H1 (cell line): ENCODE measurements around the gene PDE4C. TPM values are rescaled to one million over a fixed set of nuclear protein-coding genes. Genes with fewer than 3 reads are reported as not detected.

Experiments used
- CTCF ChIA-PET: fragments of 300-600 bp; sonication (Branson Sonifier 250); formaldehyde crosslinking; loops from one replicate; lab custom pipeline; 2021; ENCODE audit not compliant: partially characterized antibody; lab: Charles Lee
- POLR2A ChIA-PET: fragments of 300-600 bp; sonication (Branson Sonifier 250); formaldehyde crosslinking; loops from one replicate; lab custom pipeline; 2021; ENCODE audit warnings: inconsistent platforms; ENCODE audit not compliant: partially characterized antibody; lab: Charles Lee
- DNase-seq, 2 experiments: peaks; one replicate each; pipeline versions ENCODE4 v3.0.0 to v3.0.0-alpha.2; 2010 to 2022; ENCODE audit warnings: low spot score in 2 of 2, low read depth in 1 of 2, mixed read lengths in 1 of 2
- FAIRE-seq: peaks from 2 replicates; lab custom pipeline; 2011; peaks lifted over from hg19 to GRCh38; lab: Jason Lieb, UNC
- H2AFZ ChIP-seq: 2 replicates; pipeline ENCODE4 v1.8.1; 2012; ENCODE audit warnings: low read length, inconsistent platforms
- H2AK5ac ChIP-seq: 2 replicates; pipeline ENCODE4 v1.6.1; 2013; ENCODE audit warnings: low read depth, low read length
- H2BK120ac ChIP-seq: replicated peaks from 2 replicates; pipeline ENCODE3; 2013; ENCODE audit warnings: low read depth, low read length, inconsistent platforms
- H2BK12ac ChIP-seq: 2 replicates; pipeline ENCODE4 v1.6.1; 2013; ENCODE audit warnings: low read depth, low read length
- H2BK15ac ChIP-seq: 2 replicates; pipeline ENCODE4 v1.6.1; 2013; ENCODE audit warnings: low read length
- H2BK20ac ChIP-seq: 2 replicates; pipeline ENCODE4 v1.6.1; 2013; ENCODE audit warnings: low read length
- H2BK5ac ChIP-seq: 2 replicates; pipeline ENCODE4 v1.6.1; 2013; ENCODE audit warnings: low read depth, low read length
- H3K14ac ChIP-seq: 2 replicates; pipeline ENCODE4 v1.6.1; 2013; ENCODE audit warnings: inconsistent platforms; ENCODE audit not compliant: insufficient read length
- H3K18ac ChIP-seq: 2 replicates; pipeline ENCODE4 v1.6.1; 2013; ENCODE audit warnings: low read length; ENCODE audit errors: extremely low read depth
- H3K23ac ChIP-seq: 2 replicates; pipeline ENCODE4 v1.6.1; 2013; ENCODE audit warnings: inconsistent platforms; ENCODE audit not compliant: insufficient read length
- H3K23me2 ChIP-seq: 2 replicates; pipeline ENCODE4 v1.6.1; 2013; ENCODE audit warnings: low read depth, low read length
- H3K27ac ChIP-seq: 2 replicates; pipeline ENCODE4 v1.6.1; 2011; ENCODE audit warnings: low read depth, low read length, inconsistent platforms
- H3K27me3 ChIP-seq, 4 experiments: replicated peaks in 1 of 4; 1 replicate in 1 of 4; 2 replicates in 3 of 4; pipeline versions ENCODE4 v1.6.1 to v1.8.1; 2011 to 2013; ENCODE audit warnings: low read length in 3 of 4, mild to moderate bottlenecking in 3 of 4, inconsistent platforms in 2 of 4, mixed read lengths in 2 of 4, moderate library complexity in 1 of 4; ENCODE audit not compliant: control insufficient read depth in 3 of 4, insufficient read depth in 3 of 4; ENCODE audit errors: extremely low read depth in 1 of 4
- H3K36me3 ChIP-seq, 4 experiments: 2 replicates each; pipeline versions ENCODE4 v1.6.1 to v1.8.1; 2011 to 2013; ENCODE audit warnings: mild to moderate bottlenecking in 4 of 4, low read length in 3 of 4, moderate library complexity in 2 of 4, control low read depth in 1 of 4, inconsistent platforms in 1 of 4; ENCODE audit not compliant: insufficient read depth in 4 of 4, control insufficient read depth in 2 of 4
- H3K4ac ChIP-seq: replicated peaks from 2 replicates; pipeline ENCODE3; 2013; ENCODE audit warnings: low read length, low read depth, mixed read lengths, inconsistent platforms; ENCODE audit not compliant: insufficient read length
- H3K4me1 ChIP-seq, 4 experiments: replicated peaks in 1 of 4; 1 replicate in 1 of 4; 2 replicates in 3 of 4; pipeline versions ENCODE4 v1.6.1 to v1.8.1; 2011 to 2013; ENCODE audit warnings: low read length in 3 of 4, inconsistent platforms in 2 of 4, mixed read lengths in 1 of 4; ENCODE audit not compliant: insufficient read depth in 4 of 4, control insufficient read depth in 3 of 4
- H3K4me2 ChIP-seq, 2 experiments: 2 replicates each; pipeline versions ENCODE4 v1.6.1 to v1.8.1; 2011 to 2013; ENCODE audit warnings: low read depth in 2 of 2, low read length in 2 of 2, control low read depth in 1 of 2, inconsistent platforms in 1 of 2, mild to moderate bottlenecking in 1 of 2; ENCODE audit not compliant: insufficient read depth in 1 of 2
- H3K4me3 ChIP-seq, 4 experiments: fragments of 200-600, 300-600 bp in 1 of 4; sonication (generic), shearing (Covaris generic), sonication (Bioruptor Twin) in 1 of 4; 2 replicates each; pipeline versions ENCODE4 v1.5.1 to v1.8.1; 2011 to 2016; ENCODE audit warnings: low read length in 4 of 4, low read depth in 3 of 4, control low read depth in 2 of 4, inconsistent platforms in 2 of 4, mild to moderate bottlenecking in 2 of 4, mixed read lengths in 1 of 4, moderate library complexity in 1 of 4; ENCODE audit not compliant: insufficient read depth in 2 of 4; ENCODE audit errors: extremely low read depth in 1 of 4
- H3K56ac ChIP-seq: replicated peaks from 2 replicates; pipeline ENCODE3; 2013; ENCODE audit warnings: low read depth, mild to moderate bottlenecking, mixed read lengths, low read length, inconsistent platforms; ENCODE audit not compliant: insufficient read length
- H3K79me1 ChIP-seq: 2 replicates; pipeline ENCODE4 v1.6.1; 2013; ENCODE audit warnings: low read depth, low read length, control low read depth
- H3K79me2 ChIP-seq, 2 experiments: 2 replicates each; pipeline versions ENCODE4 v1.6.1 to v1.8.1; 2012 to 2013; ENCODE audit warnings: low read length in 2 of 2, mild to moderate bottlenecking in 2 of 2, inconsistent platforms in 1 of 2; ENCODE audit not compliant: insufficient read depth in 2 of 2, control insufficient read depth in 1 of 2
- H3K9ac ChIP-seq, 4 experiments: replicated peaks in 1 of 4; 1 replicate in 1 of 4; 2 replicates in 3 of 4; pipeline versions ENCODE4 v1.6.1 to v1.8.1; 2011 to 2013; ENCODE audit warnings: low read depth in 3 of 4, low read length in 3 of 4, control low read depth in 2 of 4, mild to moderate bottlenecking in 2 of 4, moderate library complexity in 2 of 4, inconsistent platforms in 1 of 4; ENCODE audit errors: extremely low read depth in 1 of 4
- H3K9me3 ChIP-seq, 2 experiments: 2 replicates each; pipeline versions ENCODE4 v1.6.1 to v1.8.1; 2012 to 2013; ENCODE audit warnings: mild to moderate bottlenecking in 2 of 2, moderate library complexity in 2 of 2, control low read depth in 1 of 2, inconsistent platforms in 1 of 2, low read depth in 1 of 2, low read length in 1 of 2, mixed read lengths in 1 of 2; ENCODE audit not compliant: insufficient read depth in 2 of 2
- H4K20me1 ChIP-seq, 2 experiments: replicated peaks in 1 of 2; 2 replicates each; pipeline versions ENCODE3 to v1.8.1; 2011 to 2013; ENCODE audit warnings: inconsistent platforms in 2 of 2, low read length in 2 of 2, mild to moderate bottlenecking in 1 of 2; ENCODE audit not compliant: insufficient read depth in 2 of 2, control insufficient read depth in 1 of 2
- H4K5ac ChIP-seq: 2 replicates; pipeline ENCODE4 v1.6.1; 2013; ENCODE audit warnings: low read length, low read depth, mixed read lengths, inconsistent platforms; ENCODE audit not compliant: insufficient read length
- H4K8ac ChIP-seq: 2 replicates; pipeline ENCODE4 v1.8.0; 2013; ENCODE audit warnings: mild to moderate bottlenecking, moderate library complexity, low read length, inconsistent platforms; ENCODE audit not compliant: insufficient read depth; ENCODE audit errors: extremely low read depth
- H4K91ac ChIP-seq: replicated peaks from 2 replicates; pipeline ENCODE3; 2013; ENCODE audit warnings: low read length, mixed read lengths, inconsistent platforms; ENCODE audit not compliant: insufficient read length
- BACH1 ChIP-seq: IDR thresholded peaks from 2 replicates; pipeline ENCODE4 v1.6.1; 2012; ENCODE audit warnings: low read length, improper control_type of control experiment
- SP1 ChIP-seq: IDR thresholded peaks from 2 replicates; pipeline ENCODE4 v1.6.1; 2011; ENCODE audit warnings: low read depth, low read length
- TBP ChIP-seq: IDR thresholded peaks from 2 replicates; pipeline ENCODE4 v1.6.1; 2011; ENCODE audit warnings: low read depth, low read length, improper control_type of control experiment
- USF2 ChIP-seq: IDR thresholded peaks from 2 replicates; pipeline ENCODE4 v1.6.1; 2011; ENCODE audit warnings: low read length, improper control_type of control experiment
- ZNF274 ChIP-seq: IDR thresholded peaks from 2 replicates; pipeline ENCODE4 v1.7.0; 2012; ENCODE audit warnings: low read length, borderline replicate concordance; ENCODE audit errors: extremely low read depth
- WGBS, 2 experiments: shearing (Covaris generic) in 1 of 2; methylation state at CpG; one replicate each; pipeline versions ENCODE4 v1.1.6 to v1.1.7; 2013 to 2015; ENCODE audit warnings: low lambda C conversion rate in 2 of 2, mixed read lengths in 2 of 2, inconsistent platforms in 1 of 2, low coverage in 1 of 2, missing lambda C conversion rate in 1 of 2; ENCODE audit not compliant: insufficient replicate concordance in 2 of 2, insufficient coverage in 1 of 2, insufficient read length in 1 of 2; ENCODE audit errors: extremely low coverage in 1 of 2, missing lambda C conversion rate in 1 of 2; 5-methylcytosine and 5-hydroxymethylcytosine counted together
- polyA plus RNA-seq, 7 experiments: library from polyadenylated mRNA; depleted of rRNA in 3 of 7; stranded (reverse) in 5 of 7; unstranded in 2 of 7; fragments of >200 nt in 5 of 7; fragments of 200-250 nt in 2 of 7; gene quantifications; 1 replicate in 5 of 7; 2 replicates in 1 of 7; 4 replicates in 1 of 7; pipeline versions ENCODE4 v1.2.1 to v1.2.3, GENCODE V29; 2011 to 2013; ENCODE audit warnings: missing spikeins in 2 of 7, mixed read lengths in 2 of 7
- total RNA-seq: library from RNA; stranded (reverse); fragmentation: NEBNext Ultra II Directional; extraction: Animal tissue kit (Norgen Biotek cat#: 25700); gene quantifications from 2 replicates; pipeline ENCODE4 v1.2.1, GENCODE V29; 2021

The PDE4C gene
- total and polyA plus RNA-seq, 2 of the 8 experiments (the other 6 are each of a cell fraction or from before 2014, with no cell fraction given) = 2.7 to 3.1 TPM

- H3K4me1 ChIP-seq = peaks cover 0 to 5% (median 2%) of the 10 kb centered on the region in 4 experiments; a peak in 2 of 7 replicates
- H3K4ac ChIP-seq = no peak overlapping the region
- FAIRE-seq (no peak), DNase-seq (no peak)
- no peak overlapping the region for H3K9ac ChIP-seq
- H2BK5ac ChIP-seq = no peak overlapping the region
- no peak overlapping the region for H3K27ac ChIP-seq
- no peak overlapping the region for H2BK20ac ChIP-seq
- CTCF ChIA-PET = interaction anchor here (1.4 to 4.4 kb wide), 6 partner anchors 9 to 117 kb away, joined by 3 to 21 read pairs (median 6); no protein-coding TSS in a partner anchor
- H3K79me2 ChIP-seq = no peaks in the 10 kb centered on the region
- peaks cover 0 to 17% (median 7%) of the 10 kb centered on the region in 4 experiments; a peak in 5 of 7 replicates for H3K27me3 ChIP-seq
- H4K8ac ChIP-seq = no peak overlapping the region
- H3K9me3 ChIP-seq = no peaks in the 10 kb centered on the region
- peaks cover 0 to 1% of the 10 kb centered on the region in 2 experiments for H4K20me1 ChIP-seq
- no peak overlapping the region for H3K23ac ChIP-seq
- no peaks in the 10 kb centered on the region for H3K79me1 ChIP-seq
- H2BK15ac ChIP-seq = no peak overlapping the region
- 91% methylated on average over 19 of the region's 19 CpGs; no CpG with 5 or more reads in 1 of the 2 experiments for WGBS, 2 experiments
- no peak overlapping the region for H2BK12ac ChIP-seq
- H3K4me2 ChIP-seq = no peak overlapping the region
- no peak overlapping the region for H4K91ac ChIP-seq
- no peak overlapping the region for H2AK5ac ChIP-seq
- POLR2A ChIA-PET = interaction anchor here (0.7 to 0.8 kb wide), 2 partner anchors 10 to 16 kb away, joined by 3 read pairs; partner anchors contain the start of gene MPV17L2
- no peaks in the 10 kb centered on the region for H3K36me3 ChIP-seq
- peaks cover 6% of the 10 kb centered on the region; the same call in 1 of the 2 replicates for H3K23me2 ChIP-seq
- H3K56ac ChIP-seq = no peak overlapping the region
- no peak overlapping the region for H2BK120ac ChIP-seq
- no peak overlapping the region for H3K14ac ChIP-seq
- H3K4me3 ChIP-seq = no peak overlapping the region
- no peak overlapping the region for H2AFZ ChIP-seq
- H3K18ac ChIP-seq = no peak overlapping the region
- no peak overlapping the region for H4K5ac ChIP-seq
- TF ChIP-seq ZNF274 (no peak), BACH1 (no peak), TBP (no peak), USF2 (no peak), SP1 (no peak)
Observed at GRCh38 chr19:18176367-18177310, 49.6 kb downstream of the PDE4C start.
